GM18867 (cell line): Measurements from ENCODE around the gene PTGER2.

Source experiments
- ATAC-seq: cut with Tn5 transposase; IDR thresholded peaks from one replicate; pipeline ENCODE4 v1.9.1; 2021; ENCODE audit warnings: mild to moderate bottlenecking, moderate library complexity; ENCODE audit not compliant: unreplicated experiment

The PTGER2 gene

GRCh38 chr14:52313903-52314594 is at the start of gene PTGER2:
Gene PTGER2, plus strand, starts transcription at chr14:52314312. Its CDS starts 237 bp downstream, at chr14:52314549.
- ATAC-seq: peak; percentile 35

- ATAC-seq: no peak
These were observed 48.9 kb upstream of the PTGER2 start for GRCh38 chr14:52265253-52265652.

- no peak for ATAC-seq
These were observed 47.9 kb upstream of the PTGER2 start for GRCh38 chr14:52266179-52266578.

GRCh38 chr14:52266782-52267181 is 47.3 kb upstream of the PTGER2 start:
- ATAC-seq: no peak

GRCh38 chr14:52267501-52268278 is 46.4 kb upstream of the PTGER2 start, which contains the start of gene PTGDR:
Gene PTGDR, plus strand, starts transcription at chr14:52267698. Its CDS starts 117 bp downstream, at chr14:52267815.
- ATAC-seq: no peak

GRCh38 chr14:52268279-52269061 is 45.6 kb upstream of the PTGER2 start:
- ATAC-seq: no peak

- no peak for ATAC-seq
These were observed 45.0 kb upstream of the PTGER2 start for GRCh38 chr14:52269100-52269499.

- ATAC-seq: no peak
These were observed 44.1 kb upstream of the PTGER2 start for GRCh38 chr14:52269982-52270381.

- ATAC-seq: no peak
These were observed 42.6 kb upstream of the PTGER2 start for GRCh38 chr14:52271538-52271937.

GRCh38 chr14:52272375-52272774 is 41.7 kb upstream of the PTGER2 start:
- ATAC-seq: no peak

GRCh38 chr14:52275372-52275771 is 38.7 kb upstream of the PTGER2 start:
- no peak for ATAC-seq

- no peak for ATAC-seq
These were observed 36.6 kb upstream of the PTGER2 start for GRCh38 chr14:52277552-52277951.

- ATAC-seq: no peak
These were observed 34.7 kb upstream of the PTGER2 start for GRCh38 chr14:52279408-52279807.

GRCh38 chr14:52283099-52283498 is 31.0 kb upstream of the PTGER2 start:
- no peak for ATAC-seq

GRCh38 chr14:52286661-52287649 is 27.2 kb upstream of the PTGER2 start:
- ATAC-seq: no peak

- ATAC-seq: no peak
These were observed 17.7 kb upstream of the PTGER2 start for GRCh38 chr14:52296378-52296777.

GRCh38 chr14:52298795-52299194 is 15.3 kb upstream of the PTGER2 start:
- no peak for ATAC-seq

GRCh38 chr14:52299692-52300278 is 14.3 kb upstream of the PTGER2 start:
- ATAC-seq: peak; percentile 70

GRCh38 chr14:52303236-52303635 is 10.9 kb upstream of the PTGER2 start:
- ATAC-seq: no peak
